ENCODE results near the gene GPX4. TPM values are rescaled to one million over a fixed set of nuclear protein-coding genes. Genes with fewer than 3 reads are reported as not detected.
A peak's percentile ranks its signal among the peaks of the same experiment; 100 is the strongest.

Gene GPX4
- total and polyA plus RNA-seq, 10 donors = 138 to 562 (median 247) TPM

GRCh38 chr19:1105008-1105872 is 1.4 kb downstream of the GPX4 start:
- WGBS, 5 donors = 33 to 56% (median 39%) methylated on average over 55 to 69 of the region's 69 CpGs
- intact Hi-C loops (cut with DNase I; ENCODE audit: low total_unique reads) = no loop called here
- peak overlapping the region; percentile 92 to 100 (median 96) for H3K27ac ChIP-seq
- DNase-seq = peak; percentile 88
- no peaks in the 10 kb centered on the region for H3K9me3 ChIP-seq
- H3K27me3 ChIP-seq (replicated peaks in 1 of 7) = no peaks in the 10 kb centered on the region
- peak overlapping the region; percentile 67 to 88 (median 82) for H3K4me3 ChIP-seq
- TF ChIP-seq CTCF (IDR thresholded peaks at IDR 0.05 in 8 of 11, conservative IDR thresholded peaks at IDR 0.05 in 3 of 11) = no peak
- TF ChIP-seq POLR2AphosphoS5 (IDR thresholded peaks at IDR 0.05) = peak; percentile 69 to 89 (median 72)
- TF ChIP-seq POLR2A (IDR thresholded peaks at IDR 0.05) = no peak
- H3K36me3 ChIP-seq = peaks cover 3 to 50% (median 42%) of the 10 kb centered on the region in 6 donors
- H3K4me1 ChIP-seq = peaks cover 29 to 75% (median 65%) of the 10 kb centered on the region in 6 donors

- Histone ChIP-seq H3K36me3 (peaks cover 3 to 59% (median 51%) of the 10 kb centered on the region in 6 donors), H3K4me3 (peak overlapping the region in 1 of 8 donors; percentile 84), H3K9me3 (no peaks in the 10 kb centered on the region), H3K27ac (peak overlapping the region in 4 of 8 donors; percentile 95 to 100 (median 98)), H3K4me1 (peaks cover 23 to 66% (median 56%) of the 10 kb centered on the region in 6 donors), H3K27me3 (replicated peaks in 1 of 7) (no peaks in the 10 kb centered on the region)
- 75 to 91% (median 84%) methylated on average over 17 to 32 of the region's 32 CpGs for WGBS, 5 donors
- DNase-seq = peak; percentile 82
- intact Hi-C loops (cut with DNase I; ENCODE audit: low total_unique reads) = no loop called here
- no peak for TF ChIP-seq POLR2A (IDR thresholded peaks at IDR 0.05)
- TF ChIP-seq CTCF (IDR thresholded peaks at IDR 0.05 in 8 of 11, conservative IDR thresholded peaks at IDR 0.05 in 3 of 11) = no peak
- TF ChIP-seq POLR2AphosphoS5 (IDR thresholded peaks at IDR 0.05) = peak; percentile 34 to 83 (median 51)
These were observed 2.4 kb downstream of the GPX4 start for GRCh38 chr19:1105873-1106840.

- H3K36me3 ChIP-seq = peaks cover 3 to 68% (median 57%) of the 10 kb centered on the region in 6 donors
These were observed 3.3 kb downstream of the GPX4 start for GRCh38 chr19:1106841-1107660.

More at GRCh38 chr19:1106841-1107660, 3.3 kb downstream of the GPX4 start:
- TF ChIP-seq POLR2A (IDR thresholded peaks at IDR 0.05) (no peak), CTCF (IDR thresholded peaks at IDR 0.05 in 8 of 11, conservative IDR thresholded peaks at IDR 0.05 in 3 of 11) (peak in 2 of 11 experiments; percentile 15 to 28), POLR2AphosphoS5 (IDR thresholded peaks at IDR 0.05) (peak; percentile 2 to 76 (median 39))
- Histone ChIP-seq H3K9me3 (no peaks in the 10 kb centered on the region), H3K4me3 (no peak overlapping the region), H3K4me1 (peaks cover 14 to 59% (median 48%) of the 10 kb centered on the region in 6 donors), H3K27me3 (replicated peaks in 1 of 7) (no peaks in the 10 kb centered on the region), H3K27ac (peak overlapping the region in 5 of 8 donors; percentile 1 to 98 (median 95))
- peak; percentile 83 for DNase-seq
- intact Hi-C loops (cut with DNase I; ENCODE audit: low total_unique reads) = no loop called here
- 48 to 76% (median 63%) methylated on average over 6 to 17 of the region's 17 CpGs for WGBS, 5 donors

Data from spleen (tissue), 11 donors.